ENCODE results near the gene AP2A1. TPM values are rescaled to one million over a fixed set of nuclear protein-coding genes. Genes with fewer than 3 reads are reported as not detected.
A peak's percentile ranks its signal among the peaks of the same experiment; 100 is the strongest.

The AP2A1 gene
- total and polyA plus RNA-seq, 9 of the 15 experiments (the other 6 are each of a cell fraction or from before 2014, with no cell fraction given) = 0.55 to 150 (median 31.9) TPM

- TF ChIP-seq CEBPZ (IDR thresholded peaks at IDR 0.05; ENCODE audit: borderline replicate concordance, low read depth, low read length) (peak; percentile 90), GTF2F1 (IDR thresholded peaks at IDR 0.05; ENCODE audit: low read depth, low read length) (peak; percentile 78; the same call in 1 of the 2 replicates), POU5F1 (IDR thresholded peaks at IDR 0.05; ENCODE audit: borderline replicate concordance, low read depth, low read length, partially characterized antibody) (no peak), ZFP91 (CRISPR knock-in tag; IDR thresholded peaks at IDR 0.05) (0 out of 2 replicates have a peak, but pooled peaks have one; percentile 35), BRD4 (IDR thresholded peaks at IDR 0.05) (no peak), CBX8 (IDR thresholded peaks at IDR 0.05; ENCODE audit: borderline replicate concordance, extremely low read depth, low read depth, low read length, poor library complexity, severe bottlenecking) (no peak), THRB (CRISPR knock-in tag; conservative IDR thresholded peaks at IDR 0.05) (no peak), ZNF830 (CRISPR knock-in tag; IDR thresholded peaks at IDR 0.05) (no peak), BMI1 (IDR thresholded peaks at IDR 0.05; ENCODE audit: low read length) (0 out of 2 replicates have a peak, but pooled peaks have one; percentile 39), TFAM (CRISPR knock-in tag; conservative IDR thresholded peaks at IDR 0.05) (no peak), ATF1 (CRISPR knock-in tag; IDR thresholded peaks at IDR 0.05) (no peak), ATF1 (tag; IDR thresholded peaks at IDR 0.05) (peak; percentile 95), PHF20 (IDR thresholded peaks at IDR 0.05; ENCODE audit: partially characterized antibody) (no peak), TCF3 (CRISPR knock-in tag; IDR thresholded peaks at IDR 0.05) (no peak), ZBTB8A (IDR thresholded peaks at IDR 0.05; ENCODE audit: partially characterized antibody) (no peak), TAF15 (IDR thresholded peaks at IDR 0.05; ENCODE audit: low read depth, low read length) (no peak), PML (IDR thresholded peaks at IDR 0.05; ENCODE audit: low read length) (0 out of 2 replicates have a peak, but pooled peaks have one; percentile 49), RBM25 (IDR thresholded peaks at IDR 0.05; ENCODE audit: low read depth, low read length, severe bottlenecking) (peak; percentile 92), ZNF133 (CRISPR knock-in tag; IDR thresholded peaks at IDR 0.05) (no peak), ELF1 (tag; IDR thresholded peaks at IDR 0.05) (peak; percentile 67; the same call in 1 of the 2 replicates), RBM22 (IDR thresholded peaks at IDR 0.05; ENCODE audit: low read depth, low read length, poor library complexity, severe bottlenecking) (no peak), ELF4 (CRISPR knock-in tag; IDR thresholded peaks at IDR 0.05) (no peak)
These were observed 533 bp upstream of the AP2A1 start (continued) for GRCh38 chr19:49766007-49766929.
